ENCODE measurements around the gene RALA. TPM values are rescaled to one million over a fixed set of nuclear protein-coding genes. Genes with fewer than 3 reads are reported as not detected.
A peak's percentile ranks its signal among the peaks of the same experiment; 100 is the strongest.

Gene RALA
- total and polyA plus RNA-seq, 10 of the 15 experiments (the other 5 are each of a cell fraction or from before 2014, with no cell fraction given) = 7.5 to 53.3 (median 23.1) TPM

GRCh38 chr7:39733881-39734632 is 110.7 kb downstream of the RALA start (continued):
- TF ChIP-seq BCL11A (IDR thresholded peaks at IDR 0.05; ENCODE audit: low read depth, low read length) = peak; percentile 45; the same call in 1 of the 2 replicates

- Histone ChIP-seq H4K20me1 (ENCODE audit: control insufficient read depth, insufficient read depth) (no peaks in the 10 kb centered on the region), H3K27me3 (replicated peaks in 1 of 2; ENCODE audit: control insufficient read depth in 2 of 2, insufficient read depth in 2 of 2, low read length in 1 of 2) (no peaks in the 10 kb centered on the region), H3K4me2 (ENCODE audit: control insufficient read depth, insufficient read depth) (peak overlapping the region; percentile 93), H3K9me3 (replicated peaks; ENCODE audit: control insufficient read depth, insufficient read depth, low read length) (no peaks in the 10 kb centered on the region; the same call in 2 of the 3 replicates), H3K4me3 (peak overlapping the region; percentile 77), H3K79me2 (ENCODE audit: control insufficient read depth, insufficient read depth, low read length) (peaks cover 27% of the 10 kb centered on the region), H3K9ac (ENCODE audit: control insufficient read depth, insufficient read depth, low read length) (peak overlapping the region; percentile 87), H3K4me1 (ENCODE audit: control insufficient read depth, insufficient read depth, low read length) (peaks cover 10% of the 10 kb centered on the region), H2AFZ (ENCODE audit: control insufficient read depth, low read depth, low read length) (peak overlapping the region; percentile 88; the same call in 1 of the 2 replicates), H3K36me3 (ENCODE audit: control insufficient read depth in 2 of 2, insufficient read depth in 2 of 2, low read length in 1 of 2) (no peaks in the 10 kb centered on the region), H3K27ac (ENCODE audit: control insufficient read depth, insufficient read depth) (peak overlapping the region; percentile 80)
- TF ChIP-seq IKZF2 (IDR thresholded peaks at IDR 0.05) = peak in 1 of 2 experiments; percentile 6; a peak in 1 of 4 replicates
- no peak for TF ChIP-seq HDAC6 (IDR thresholded peaks at IDR 0.05; ENCODE audit: unreplicated experiment)
- no peak for TF ChIP-seq SMAD5 (IDR thresholded peaks at IDR 0.05; ENCODE audit: low read depth)
- 0% methylated on average over 2 of the region's 2 CpGs for WGBS (ENCODE audit: insufficient coverage, insufficient replicate concordance, low lambda C conversion rate, missing lambda C conversion rate)
- BruUV-seq (replicated peaks) = no TSS peak
- no peak for DNase-seq (ENCODE audit: low read depth, low spot score)
- intact Hi-C loops (cut with micrococcal nuclease; ENCODE audit: unreplicated experiment) (loop anchor here (2.0 kb wide), 1 partner anchor 214 kb away; no protein-coding TSS in a partner anchor), in situ Hi-C loops (cut with MboI) (loop anchor here (25.0 kb wide), 1 partner anchor 1372 kb away; no protein-coding TSS in a partner anchor)
- ATAC-seq = no peak
- ChIA-PET SMC1A (ENCODE audit: uncharacterized antibody, unreplicated experiment) (interaction anchor here (1.0 to 4.9 kb wide), 11 partner anchors 11 to 168 kb away, joined by 3 to 82 read pairs (median 4); partner anchors contain the start of genes RALA and YAE1), CTCF (interaction anchor here (0.5 to 6.8 kb wide), 9 partner anchors 8 to 162 kb away, joined by 3 to 90 read pairs (median 4); no protein-coding TSS in a partner anchor), RAD21 (ENCODE audit: unreplicated experiment) (interaction anchor here (0.7 to 20.6 kb wide), 6 partner anchors 10 to 154 kb away, joined by 4 to 410 read pairs (median 5); partner anchors contain the start of gene RALA), POLR2A (interaction anchor here (1.3 to 4.8 kb wide), 2 partner anchors 97 to 112 kb away, joined by 4 to 64 read pairs; partner anchors contain the start of gene RALA)
- FAIRE-seq = no peak
Measured at GRCh38 chr7:39734633-39735004, 111.2 kb downstream of the RALA start.
